Measurements from ENCODE around the gene CNBP.
"Not testable (repeated sequence)": the region's sequence is repeated elsewhere in the genome, so short reads cannot be mapped to it uniquely, and the experiment has no call there.

Gene CNBP

GRCh38 chr3:129160891-129161859 is 22.5 kb downstream of the CNBP start, which contains the start of gene ISY1:
ISY1 (minus strand) TSS chr3:129161063; CDS start chr3:129160975, 88 bp downstream.
- no peaks in the 10 kb centered on the region for H3K27me3 ChIP-seq (ENCODE audit: control insufficient read depth, insufficient read depth, low read length)
- H3K36me3 ChIP-seq (ENCODE audit: control insufficient read depth, insufficient read depth, low read length) = no peaks in the 10 kb centered on the region
- no peaks in the 10 kb centered on the region for H3K9me3 ChIP-seq (ENCODE audit: control insufficient read depth, insufficient read depth, low read length)
- H3K4me1 ChIP-seq (ENCODE audit: control insufficient read depth, insufficient read depth, low read length) = peaks cover 5% of the 10 kb centered on the region
- H3K9ac ChIP-seq (ENCODE audit: low read depth, low read length) = peak within 1 kb of the TSS; percentile 96
- peak within 1 kb of the TSS; percentile 87 for H3K4me3 ChIP-seq (ENCODE audit: low read depth, low read length)

DNA sequence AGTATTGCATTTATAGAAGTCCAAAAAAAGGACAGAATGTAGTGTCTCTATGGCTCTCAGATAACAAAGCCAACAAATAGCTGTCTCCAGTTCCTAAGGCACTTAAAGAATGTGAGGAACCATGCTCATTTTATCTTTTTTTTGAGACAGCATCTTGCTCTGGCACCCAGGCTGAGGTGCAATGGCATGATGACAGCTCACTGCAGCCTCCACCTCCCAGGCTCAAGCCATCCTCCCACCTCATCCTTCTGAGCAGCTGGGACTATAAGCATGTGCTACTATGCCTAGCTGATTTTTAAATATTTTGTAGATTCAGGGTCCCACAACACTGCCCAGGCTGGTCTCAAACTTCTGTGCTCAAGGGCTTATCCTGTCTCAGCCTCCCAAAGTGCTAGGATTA is 38.9 kb downstream of the CNBP start:
- Histone ChIP-seq H3K9me3 (ENCODE audit: control insufficient read depth, insufficient read depth, low read length) (no peaks in the 10 kb centered on the region), H3K9ac (ENCODE audit: low read depth, low read length) (no peak overlapping the region), H3K4me3 (ENCODE audit: low read depth, low read length) (no peak overlapping the region), H3K27me3 (ENCODE audit: control insufficient read depth, insufficient read depth, low read length) (no peaks in the 10 kb centered on the region), H3K36me3 (ENCODE audit: control insufficient read depth, insufficient read depth, low read length) (peaks cover 9% of the 10 kb centered on the region), H3K4me1 (ENCODE audit: control insufficient read depth, insufficient read depth, low read length) (no peaks in the 10 kb centered on the region)

DNA sequence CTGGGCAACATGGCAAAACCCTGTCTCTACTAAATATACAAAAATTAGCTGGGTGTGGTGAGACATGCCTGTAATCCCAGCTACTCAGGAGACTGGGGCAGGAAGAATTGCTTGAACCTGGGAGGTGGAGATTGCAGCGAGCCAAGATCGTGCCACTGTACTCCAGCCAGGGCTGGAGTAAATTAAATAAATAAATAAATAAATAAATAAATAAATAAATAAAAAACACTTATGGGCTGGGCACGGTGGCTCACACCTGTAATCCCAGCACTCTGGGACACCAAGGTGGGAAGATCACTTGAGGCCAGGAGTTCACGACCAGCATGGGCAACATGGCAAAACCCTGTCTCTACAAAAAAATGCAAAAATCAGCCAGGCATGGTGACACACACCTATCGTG is 42.7 kb downstream of the CNBP start:
- H3K9me3 ChIP-seq (ENCODE audit: control insufficient read depth, insufficient read depth, low read length); H3K9ac ChIP-seq (ENCODE audit: low read depth, low read length); H3K36me3 ChIP-seq (ENCODE audit: control insufficient read depth, insufficient read depth, low read length); H3K4me1 ChIP-seq (ENCODE audit: control insufficient read depth, insufficient read depth, low read length); H3K27me3 ChIP-seq (ENCODE audit: control insufficient read depth, insufficient read depth, low read length); H3K4me3 ChIP-seq (ENCODE audit: low read depth, low read length): not testable (repeated sequence)

DNA sequence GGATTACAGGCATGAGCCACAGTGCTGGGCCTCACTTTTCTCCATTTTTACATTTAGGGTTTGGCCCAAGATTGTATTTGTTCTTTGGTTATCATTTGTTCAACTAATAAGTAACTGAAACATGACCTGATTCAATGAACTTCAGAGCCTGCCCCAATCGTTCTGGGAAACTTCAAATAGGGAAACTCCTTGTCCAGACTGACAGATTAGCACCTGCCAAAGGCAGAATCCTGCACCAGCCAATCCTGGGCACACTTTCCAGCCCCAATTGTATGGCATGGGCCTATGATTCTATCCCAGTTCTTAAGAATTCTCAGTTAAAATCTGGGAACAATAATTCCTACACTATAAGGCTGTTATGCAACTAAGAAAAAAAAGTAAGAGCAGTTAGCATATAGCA is 43.8 kb downstream of the CNBP start:
- H3K4me1 ChIP-seq (ENCODE audit: control insufficient read depth, insufficient read depth, low read length) = no peaks in the 10 kb centered on the region
- no peak overlapping the region for H3K9ac ChIP-seq (ENCODE audit: low read depth, low read length)
- peaks cover 4% of the 10 kb centered on the region for H3K36me3 ChIP-seq (ENCODE audit: control insufficient read depth, insufficient read depth, low read length)
- no peaks in the 10 kb centered on the region for H3K27me3 ChIP-seq (ENCODE audit: control insufficient read depth, insufficient read depth, low read length)
- H3K4me3 ChIP-seq (ENCODE audit: low read depth, low read length) = no peak overlapping the region
- no peaks in the 10 kb centered on the region for H3K9me3 ChIP-seq (ENCODE audit: control insufficient read depth, insufficient read depth, low read length)

DNA sequence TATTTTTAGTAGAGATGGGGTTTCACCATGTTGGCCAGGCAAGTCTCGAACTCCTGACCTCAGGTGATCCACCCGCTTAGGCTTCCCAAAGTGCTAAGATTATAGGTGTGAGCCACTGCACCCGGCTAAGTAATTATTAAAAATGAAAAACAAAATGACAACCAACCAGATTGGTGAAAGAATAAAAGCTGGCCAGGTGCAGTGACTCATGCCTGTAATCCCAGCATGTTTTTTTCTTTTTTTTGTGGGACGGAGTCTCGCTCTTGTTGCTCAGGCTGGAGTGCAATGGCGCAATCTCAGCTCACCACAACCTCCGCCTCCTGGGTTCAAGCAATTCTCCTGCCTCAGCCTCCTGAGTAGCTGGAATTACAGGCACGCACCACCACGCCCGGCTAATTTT is 47.4 kb downstream of the CNBP start:
- H3K4me3 ChIP-seq (ENCODE audit: low read depth, low read length); H3K4me1 ChIP-seq (ENCODE audit: control insufficient read depth, insufficient read depth, low read length); H3K27me3 ChIP-seq (ENCODE audit: control insufficient read depth, insufficient read depth, low read length); H3K9me3 ChIP-seq (ENCODE audit: control insufficient read depth, insufficient read depth, low read length); H3K9ac ChIP-seq (ENCODE audit: low read depth, low read length): not testable (repeated sequence)
- H3K36me3 ChIP-seq (ENCODE audit: control insufficient read depth, insufficient read depth, low read length) = peaks cover 12% of the 10 kb centered on the region

- Histone ChIP-seq H3K36me3 (ENCODE audit: control insufficient read depth, insufficient read depth, low read length) (peaks cover 24% of the 10 kb centered on the region), H3K4me3 (ENCODE audit: low read depth, low read length) (no peak overlapping the region), H3K27me3 (ENCODE audit: control insufficient read depth, insufficient read depth, low read length) (no peaks in the 10 kb centered on the region), H3K4me1 (ENCODE audit: control insufficient read depth, insufficient read depth, low read length) (no peaks in the 10 kb centered on the region), H3K9ac (ENCODE audit: low read depth, low read length) (no peak overlapping the region), H3K9me3 (ENCODE audit: control insufficient read depth, insufficient read depth, low read length) (no peaks in the 10 kb centered on the region)
Observed at GRCh38 chr3:129132097-129132866, 51.4 kb downstream of the CNBP start.

DNA sequence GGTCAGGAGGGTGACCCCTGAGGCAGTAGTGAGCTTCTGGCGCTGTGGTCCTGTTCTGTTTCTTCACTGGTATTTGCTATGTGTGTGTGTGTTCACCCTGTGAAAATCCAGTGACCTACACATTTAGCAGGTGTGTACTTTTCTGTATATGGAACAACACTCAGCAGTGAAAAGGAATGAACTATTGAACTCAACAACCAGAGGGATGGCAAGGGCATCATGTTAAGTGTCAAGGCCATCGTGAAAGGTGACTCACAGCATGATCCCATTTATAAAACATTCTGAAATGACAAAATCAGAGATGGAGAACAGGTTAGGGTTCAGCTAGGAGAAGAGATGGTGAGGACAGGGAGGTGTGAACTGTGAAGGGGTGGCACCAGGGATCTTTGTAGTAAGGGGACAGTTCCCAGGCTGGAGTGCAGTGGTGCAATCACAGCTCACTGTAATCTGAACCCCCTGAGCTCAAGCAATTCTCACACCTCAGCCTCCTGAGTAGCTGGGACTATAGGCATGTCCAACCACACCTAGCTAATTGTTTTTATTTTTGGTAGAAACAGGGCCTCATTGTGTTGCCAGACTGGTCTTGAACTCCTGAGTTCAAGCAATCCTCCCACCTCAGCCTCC is 52.1 kb downstream of the CNBP start:
- no peaks in the 10 kb centered on the region for H3K9me3 ChIP-seq (ENCODE audit: control insufficient read depth, insufficient read depth, low read length)
- no peaks in the 10 kb centered on the region for H3K27me3 ChIP-seq (ENCODE audit: control insufficient read depth, insufficient read depth, low read length)
- H3K36me3 ChIP-seq (ENCODE audit: control insufficient read depth, insufficient read depth, low read length) = peaks cover 24% of the 10 kb centered on the region

GRCh38 chr3:129130291-129130813 is 53.3 kb downstream of the CNBP start:
- Histone ChIP-seq H3K36me3 (ENCODE audit: control insufficient read depth, insufficient read depth, low read length) (peaks cover 24% of the 10 kb centered on the region), H3K9ac (ENCODE audit: low read depth, low read length) (no peak overlapping the region), H3K4me1 (ENCODE audit: control insufficient read depth, insufficient read depth, low read length) (no peaks in the 10 kb centered on the region), H3K4me3 (ENCODE audit: low read depth, low read length) (no peak overlapping the region), H3K9me3 (ENCODE audit: control insufficient read depth, insufficient read depth, low read length) (no peaks in the 10 kb centered on the region), H3K27me3 (ENCODE audit: control insufficient read depth, insufficient read depth, low read length) (no peaks in the 10 kb centered on the region)

More for the DNA sequence above, 52.1 kb downstream of the CNBP start:
- Histone ChIP-seq H3K4me3 (ENCODE audit: low read depth, low read length) (no peak overlapping the region), H3K9ac (ENCODE audit: low read depth, low read length) (no peak overlapping the region), H3K4me1 (ENCODE audit: control insufficient read depth, insufficient read depth, low read length) (no peaks in the 10 kb centered on the region)

- no peaks in the 10 kb centered on the region for H3K27me3 ChIP-seq (ENCODE audit: control insufficient read depth, insufficient read depth, low read length)
- H3K9ac ChIP-seq (ENCODE audit: low read depth, low read length) = no peak overlapping the region
- no peak overlapping the region for H3K4me3 ChIP-seq (ENCODE audit: low read depth, low read length)
- no peaks in the 10 kb centered on the region for H3K9me3 ChIP-seq (ENCODE audit: control insufficient read depth, insufficient read depth, low read length)
- no peaks in the 10 kb centered on the region for H3K4me1 ChIP-seq (ENCODE audit: control insufficient read depth, insufficient read depth, low read length)
- H3K36me3 ChIP-seq (ENCODE audit: control insufficient read depth, insufficient read depth, low read length) = peaks cover 19% of the 10 kb centered on the region
Observed at GRCh38 chr3:129128357-129129155, 55.1 kb downstream of the CNBP start.

GRCh38 chr3:129126726-129127280 is 56.9 kb downstream of the CNBP start:
- H3K9me3 ChIP-seq (ENCODE audit: control insufficient read depth, insufficient read depth, low read length) = no peaks in the 10 kb centered on the region
- H3K4me3 ChIP-seq (ENCODE audit: low read depth, low read length) = no peak overlapping the region
- no peak overlapping the region for H3K9ac ChIP-seq (ENCODE audit: low read depth, low read length)

More at GRCh38 chr3:129126726-129127280, 56.9 kb downstream of the CNBP start:
- Histone ChIP-seq H3K36me3 (ENCODE audit: control insufficient read depth, insufficient read depth, low read length) (peaks cover 19% of the 10 kb centered on the region), H3K27me3 (ENCODE audit: control insufficient read depth, insufficient read depth, low read length) (no peaks in the 10 kb centered on the region), H3K4me1 (ENCODE audit: control insufficient read depth, insufficient read depth, low read length) (no peaks in the 10 kb centered on the region)
